ENCODE measurements around the gene BABAM1. TPM values are rescaled to one million over a fixed set of nuclear protein-coding genes. Genes with fewer than 3 reads are reported as not detected.

BABAM1 gene
- total RNA-seq, 1 experiment from 2014 or later = 79.5 TPM

GRCh38 chr19:17266026-17266425, 1.2 kb upstream of the BABAM1 start:
- intact Hi-C loops (cut with micrococcal nuclease; ENCODE audit: unreplicated experiment) (no loop called here), in situ Hi-C loops (cut with HindIII; ENCODE audit: low pct_unique_long_range_greater_than_20kb, low sequenced_read_pairs) (no loop called here)
- no peak for TF ChIP-seq REST (IDR thresholded peaks at IDR 0.05; ENCODE audit: insufficient read depth in 1 of 2, low read depth in 2 of 2, low read length in 1 of 2)
- no peak for TF ChIP-seq TCF7L2 (IDR thresholded peaks at IDR 0.05; ENCODE audit: low read depth, low read length)
- no peak for TF ChIP-seq POLR2AphosphoS5 (IDR thresholded peaks at IDR 0.05; ENCODE audit: low read depth, low read length)
- TF ChIP-seq SIN3A (IDR thresholded peaks at IDR 0.05; ENCODE audit: borderline replicate concordance, insufficient read depth, low read depth, low read length) = no peak
- TF ChIP-seq CTCF (IDR thresholded peaks at IDR 0.05) = no peak
- ChIA-PET CTCF (interaction anchor here (0.5 kb wide), 1 partner anchor 15 kb away, joined by 10 read pairs; no protein-coding TSS in a partner anchor), POLR2A (no interaction called here)
- H3K4me3 ChIP-seq (ENCODE audit: low read depth in 2 of 2, low read length in 2 of 2) = no peak overlapping the region
- no peaks in the 10 kb centered on the region for H3K4me1 ChIP-seq (ENCODE audit: control insufficient read depth, insufficient read depth, low read length)
- ATAC-seq = no peak
- no peaks in the 10 kb centered on the region for H3K9me3 ChIP-seq (ENCODE audit: control insufficient read depth, insufficient read depth, low read depth, low read length)
- no peaks in the 10 kb centered on the region for H3K27me3 ChIP-seq (ENCODE audit: control insufficient read depth, insufficient read depth, low read length)
- BruUV-seq (replicated peaks) = no TSS peak
- DNase-seq (ENCODE audit: low read depth, low spot score) = no peak
- peaks cover 4% of the 10 kb centered on the region; the same call in 1 of the 2 replicates for H3K36me3 ChIP-seq (ENCODE audit: control insufficient read depth, insufficient read depth, low read length)
- no peak overlapping the region for H3K27ac ChIP-seq (ENCODE audit: low read length)

GRCh38 chr19:17266589-17266974, 661 bp upstream of the BABAM1 start:
- ATAC-seq = no peak
- H3K27ac ChIP-seq (ENCODE audit: low read length) = peak overlapping the region; percentile 34; the same call in 1 of the 2 replicates

More at GRCh38 chr19:17266589-17266974, 661 bp upstream of the BABAM1 start:
- ChIA-PET CTCF (interaction anchor here (0.5 to 0.8 kb wide), 2 partner anchors 14 to 16 kb away, joined by 4 to 10 read pairs; no protein-coding TSS in a partner anchor), POLR2A (no interaction called here)
- H3K27me3 ChIP-seq (ENCODE audit: control insufficient read depth, insufficient read depth, low read length) = no peaks in the 10 kb centered on the region
- peaks cover 4% of the 10 kb centered on the region; the same call in 1 of the 2 replicates for H3K36me3 ChIP-seq (ENCODE audit: control insufficient read depth, insufficient read depth, low read length)
- TF ChIP-seq REST (IDR thresholded peaks at IDR 0.05; ENCODE audit: insufficient read depth in 1 of 2, low read depth in 2 of 2, low read length in 1 of 2) (no peak), SIN3A (IDR thresholded peaks at IDR 0.05; ENCODE audit: borderline replicate concordance, insufficient read depth, low read depth, low read length) (no peak), CTCF (IDR thresholded peaks at IDR 0.05) (no peak)
- H3K4me3 ChIP-seq (ENCODE audit: low read depth in 2 of 2, low read length in 2 of 2) = 0 out of 4 replicates have a peak overlapping the region, but pooled peaks of 1 of the 2 experiments have one; percentile 7
- DNase-seq (ENCODE audit: low read depth, low spot score) = no peak
- BruUV-seq (replicated peaks) = no TSS peak
- intact Hi-C loops (cut with micrococcal nuclease; ENCODE audit: unreplicated experiment) (no loop called here), in situ Hi-C loops (cut with HindIII; ENCODE audit: low pct_unique_long_range_greater_than_20kb, low sequenced_read_pairs) (no loop called here)
- H3K4me1 ChIP-seq (ENCODE audit: control insufficient read depth, insufficient read depth, low read length) = no peaks in the 10 kb centered on the region
- no peaks in the 10 kb centered on the region for H3K9me3 ChIP-seq (ENCODE audit: control insufficient read depth, insufficient read depth, low read depth, low read length)
